ENCODE measurements around the gene ZNF598.

Gene ZNF598

GRCh38 chr16:1950559-1950958, 59.1 kb downstream of the ZNF598 start:
- no peak for DNase-seq (ENCODE audit: low spot score)
- Histone ChIP-seq H3K27ac (no peak overlapping the region), H3K4me3 (no peak overlapping the region)
- TF ChIP-seq, protein P1, sequence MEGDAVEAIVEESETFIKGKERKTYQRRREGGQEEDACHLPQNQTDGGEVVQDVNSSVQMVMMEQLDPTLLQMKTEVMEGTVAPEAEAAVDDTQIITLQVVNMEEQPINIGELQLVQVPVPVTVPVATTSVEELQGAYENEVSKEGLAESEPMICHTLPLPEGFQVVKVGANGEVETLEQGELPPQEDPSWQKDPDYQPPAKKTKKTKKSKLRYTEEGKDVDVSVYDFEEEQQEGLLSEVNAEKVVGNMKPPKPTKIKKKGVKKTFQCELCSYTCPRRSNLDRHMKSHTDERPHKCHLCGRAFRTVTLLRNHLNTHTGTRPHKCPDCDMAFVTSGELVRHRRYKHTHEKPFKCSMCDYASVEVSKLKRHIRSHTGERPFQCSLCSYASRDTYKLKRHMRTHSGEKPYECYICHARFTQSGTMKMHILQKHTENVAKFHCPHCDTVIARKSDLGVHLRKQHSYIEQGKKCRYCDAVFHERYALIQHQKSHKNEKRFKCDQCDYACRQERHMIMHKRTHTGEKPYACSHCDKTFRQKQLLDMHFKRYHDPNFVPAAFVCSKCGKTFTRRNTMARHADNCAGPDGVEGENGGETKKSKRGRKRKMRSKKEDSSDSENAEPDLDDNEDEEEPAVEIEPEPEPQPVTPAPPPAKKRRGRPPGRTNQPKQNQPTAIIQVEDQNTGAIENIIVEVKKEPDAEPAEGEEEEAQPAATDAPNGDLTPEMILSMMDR (IDR thresholded peaks at IDR 0.05), result no peak

DNA sequence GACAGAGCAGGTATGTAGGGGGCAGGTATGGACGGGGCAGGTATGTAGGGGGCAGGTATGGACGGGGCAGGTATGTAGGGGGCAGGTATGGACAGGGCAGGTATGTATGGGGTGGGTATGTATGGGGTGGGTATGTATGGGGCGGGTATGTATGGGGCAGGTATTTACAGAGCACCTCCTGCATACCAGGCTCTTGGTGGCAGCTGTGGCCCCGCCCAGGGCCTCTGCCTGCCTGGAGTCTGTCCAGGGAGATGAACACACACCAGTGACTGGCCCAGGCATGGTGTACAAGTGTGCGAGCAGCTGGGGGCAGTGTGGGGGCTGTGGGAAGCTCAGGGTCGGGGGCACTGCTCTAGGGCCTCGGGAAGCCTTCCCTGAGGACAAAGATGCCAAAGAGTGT, 59.6 kb downstream of the ZNF598 start:
- Histone ChIP-seq H3K4me3 (no peak overlapping the region), H3K27ac (no peak overlapping the region)
- DNase-seq (ENCODE audit: low spot score), result no peak
- TF ChIP-seq, protein P1 (IDR thresholded peaks at IDR 0.05), result no peak

GRCh38 chr16:1949507-1949906, 60.1 kb downstream of the ZNF598 start:
- TF ChIP-seq, protein P1 (IDR thresholded peaks at IDR 0.05), result no peak
- Histone ChIP-seq H3K4me3 (no peak overlapping the region), H3K27ac (no peak overlapping the region)
- DNase-seq (ENCODE audit: low spot score), result no peak
